ENCODE data around the gene DACT1. TPM values are rescaled to one million over a fixed set of nuclear protein-coding genes. Genes with fewer than 3 reads are reported as not detected.

DACT1 gene
- total and polyA plus RNA-seq, 12 donors = 1.1 to 5.5 (median 2.2) TPM

- peaks cover 0 to 12% (median 2%) of the 10 kb centered on the region in 7 donors for H3K27me3 ChIP-seq
- no peaks in the 10 kb centered on the region for H3K9me3 ChIP-seq
- DNase-seq (no peak), ATAC-seq (no peak)
- intact Hi-C loops (cut with DNase I) = loop anchor here in 8 of 10 donors (10.0 kb wide), 4 partner anchors 127 to 423 kb away; no protein-coding TSS in a partner anchor
- TF ChIP-seq, protein P1, sequence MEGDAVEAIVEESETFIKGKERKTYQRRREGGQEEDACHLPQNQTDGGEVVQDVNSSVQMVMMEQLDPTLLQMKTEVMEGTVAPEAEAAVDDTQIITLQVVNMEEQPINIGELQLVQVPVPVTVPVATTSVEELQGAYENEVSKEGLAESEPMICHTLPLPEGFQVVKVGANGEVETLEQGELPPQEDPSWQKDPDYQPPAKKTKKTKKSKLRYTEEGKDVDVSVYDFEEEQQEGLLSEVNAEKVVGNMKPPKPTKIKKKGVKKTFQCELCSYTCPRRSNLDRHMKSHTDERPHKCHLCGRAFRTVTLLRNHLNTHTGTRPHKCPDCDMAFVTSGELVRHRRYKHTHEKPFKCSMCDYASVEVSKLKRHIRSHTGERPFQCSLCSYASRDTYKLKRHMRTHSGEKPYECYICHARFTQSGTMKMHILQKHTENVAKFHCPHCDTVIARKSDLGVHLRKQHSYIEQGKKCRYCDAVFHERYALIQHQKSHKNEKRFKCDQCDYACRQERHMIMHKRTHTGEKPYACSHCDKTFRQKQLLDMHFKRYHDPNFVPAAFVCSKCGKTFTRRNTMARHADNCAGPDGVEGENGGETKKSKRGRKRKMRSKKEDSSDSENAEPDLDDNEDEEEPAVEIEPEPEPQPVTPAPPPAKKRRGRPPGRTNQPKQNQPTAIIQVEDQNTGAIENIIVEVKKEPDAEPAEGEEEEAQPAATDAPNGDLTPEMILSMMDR (IDR thresholded peaks at IDR 0.05) = no peak
- H3K4me3 ChIP-seq = no peak overlapping the region
- H3K4me1 ChIP-seq = peaks cover 0 to 19% (median 6%) of the 10 kb centered on the region in 9 donors
- H3K27ac ChIP-seq = no peak overlapping the region
- WGBS, 2 donors = 44 to 55% methylated on average over 18 of the region's 18 CpGs
- H3K36me3 ChIP-seq = no peaks in the 10 kb centered on the region
Measured at GRCh38 chr14:58631732-58632131, 6.0 kb upstream of the DACT1 start.

GRCh38 chr14:58633831-58634230 is 3.9 kb upstream of the DACT1 start:
- TF ChIP-seq, protein P1 (IDR thresholded peaks at IDR 0.05) = no peak
- intact Hi-C loops (cut with DNase I) = loop anchor here in 8 of 10 donors (10.0 kb wide), 4 partner anchors 129 to 421 kb away; no protein-coding TSS in a partner anchor

DNA sequence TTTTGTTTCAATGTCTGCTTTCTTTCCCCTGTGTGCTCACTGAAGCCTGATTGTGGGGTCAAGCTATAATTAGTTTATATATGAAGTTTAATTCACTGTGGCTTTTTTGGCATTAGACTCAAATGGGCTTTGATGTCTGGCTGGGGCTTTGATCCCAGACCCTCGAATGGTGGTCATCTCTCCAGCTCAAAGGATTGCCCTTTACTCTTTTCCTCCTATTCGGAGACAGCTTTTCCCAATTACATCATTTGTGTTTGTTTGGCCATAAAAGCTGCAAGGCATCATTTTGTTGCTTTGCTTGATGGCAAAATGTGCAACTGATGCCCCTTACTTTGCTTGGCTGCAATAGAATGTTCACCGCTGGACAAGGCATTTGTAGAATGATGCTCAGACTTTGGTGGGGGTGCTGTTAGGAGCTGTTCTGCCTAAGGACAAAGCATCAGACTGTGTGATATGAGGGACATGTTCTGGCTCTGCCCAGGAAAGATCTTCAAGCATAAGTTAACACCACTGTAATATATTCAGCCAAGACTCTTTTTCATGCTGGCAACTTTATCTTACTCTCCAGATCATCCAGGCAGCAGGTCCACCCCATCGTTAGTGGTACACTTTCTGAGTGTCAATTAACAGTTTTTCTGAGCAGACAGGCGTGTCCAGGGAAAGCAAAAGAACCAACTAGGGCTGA is 3.2 kb upstream of the DACT1 start:
- ATAC-seq (no peak), DNase-seq (no peak)
- no peaks in the 10 kb centered on the region for H3K9me3 ChIP-seq
- no peaks in the 10 kb centered on the region for H3K36me3 ChIP-seq
- H3K27ac ChIP-seq = peak overlapping the region in 1 of 10 donors; percentile 93
- intact Hi-C loops (cut with DNase I) = loop anchor here in 8 of 10 donors (5.0 to 10.0 kb wide), 5 partner anchors 130 to 420 kb away; no protein-coding TSS in a partner anchor
- H3K4me1 ChIP-seq = peaks cover 0 to 35% (median 19%) of the 10 kb centered on the region in 9 donors
- 46 to 47% methylated on average over 5 of the region's 5 CpGs for WGBS, 2 donors
- TF ChIP-seq, protein P1 (IDR thresholded peaks at IDR 0.05) = no peak
- H3K4me3 ChIP-seq = no peak overlapping the region
- H3K27me3 ChIP-seq = peaks cover 0 to 25% (median 7%) of the 10 kb centered on the region in 7 donors

More at GRCh38 chr14:58633831-58634230, 3.9 kb upstream of the DACT1 start:
- H3K36me3 ChIP-seq = no peaks in the 10 kb centered on the region
- no peak for DNase-seq
- peaks cover 0 to 18% (median 5%) of the 10 kb centered on the region in 7 donors for H3K27me3 ChIP-seq
- no peaks in the 10 kb centered on the region for H3K9me3 ChIP-seq
- H3K27ac ChIP-seq = no peak overlapping the region
- H3K4me3 ChIP-seq = no peak overlapping the region
- ATAC-seq = no peak
- 47 to 51% methylated on average over 3 of the region's 3 CpGs for WGBS, 2 donors
- peaks cover 0 to 30% (median 14%) of the 10 kb centered on the region in 9 donors for H3K4me1 ChIP-seq

DNA sequence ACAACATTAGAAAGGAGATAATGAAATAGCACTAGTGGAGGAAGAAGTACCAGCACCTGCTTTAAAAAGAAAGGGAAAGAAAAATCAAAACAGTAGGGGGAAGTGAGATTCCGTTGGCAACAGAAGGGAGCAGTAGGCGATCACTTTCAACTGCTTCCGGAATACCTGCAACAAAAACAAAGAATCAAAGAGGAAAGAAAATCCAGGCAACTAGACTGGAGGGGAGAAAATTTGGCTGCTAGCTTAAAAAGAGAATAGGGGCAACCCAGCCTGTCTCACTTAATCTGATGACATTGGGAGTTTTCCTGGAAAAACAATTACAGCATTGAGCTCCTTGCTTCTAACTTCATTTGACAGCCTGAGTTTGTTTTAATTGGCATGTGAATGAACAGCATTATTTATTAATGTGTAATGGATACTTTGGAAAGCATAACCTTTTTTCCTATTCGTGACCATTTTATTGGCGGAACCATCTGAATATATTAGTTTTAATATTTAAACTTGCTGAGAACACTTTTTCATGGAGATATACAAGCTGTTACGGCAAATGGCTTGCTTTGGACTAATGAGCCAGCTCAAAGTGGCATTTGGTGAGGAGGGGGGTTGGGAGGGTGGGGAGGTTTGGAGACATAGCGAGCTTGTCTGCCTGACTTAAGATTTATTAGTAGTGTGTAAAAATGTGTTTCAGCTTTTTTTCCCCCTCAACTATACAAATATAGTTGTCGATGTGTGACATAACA is 2.5 kb upstream of the DACT1 start:
- peaks cover 0 to 31% (median 7%) of the 10 kb centered on the region in 7 donors for H3K27me3 ChIP-seq
- H3K9me3 ChIP-seq = no peaks in the 10 kb centered on the region
- intact Hi-C loops (cut with DNase I) = loop anchor here in 8 of 10 donors (5.0 to 10.0 kb wide), 5 partner anchors 130 to 420 kb away; no protein-coding TSS in a partner anchor
- peaks cover 0 to 42% (median 23%) of the 10 kb centered on the region in 9 donors for H3K4me1 ChIP-seq
- TF ChIP-seq, protein P1 (IDR thresholded peaks at IDR 0.05) = no peak
- no peaks in the 10 kb centered on the region for H3K36me3 ChIP-seq
- peak overlapping the region in 1 of 10 donors; percentile 93 for H3K27ac ChIP-seq
- H3K4me3 ChIP-seq = no peak overlapping the region
- no peak for ATAC-seq
- 37 to 50% methylated on average over 8 of the region's 8 CpGs for WGBS, 2 donors
- no peak for DNase-seq

Measured in heart right ventricle (tissue), 16 donors.